GM21825 (cell line): ENCODE results near the gene SLC12A2.

ENCODE experiments used
- ATAC-seq: cut with Tn5 transposase; IDR thresholded peaks from one replicate; pipeline ENCODE4 v1.9.1; 2021; ENCODE audit warnings: mild to moderate bottlenecking, moderate library complexity; ENCODE audit not compliant: unreplicated experiment

The SLC12A2 gene

DNA sequence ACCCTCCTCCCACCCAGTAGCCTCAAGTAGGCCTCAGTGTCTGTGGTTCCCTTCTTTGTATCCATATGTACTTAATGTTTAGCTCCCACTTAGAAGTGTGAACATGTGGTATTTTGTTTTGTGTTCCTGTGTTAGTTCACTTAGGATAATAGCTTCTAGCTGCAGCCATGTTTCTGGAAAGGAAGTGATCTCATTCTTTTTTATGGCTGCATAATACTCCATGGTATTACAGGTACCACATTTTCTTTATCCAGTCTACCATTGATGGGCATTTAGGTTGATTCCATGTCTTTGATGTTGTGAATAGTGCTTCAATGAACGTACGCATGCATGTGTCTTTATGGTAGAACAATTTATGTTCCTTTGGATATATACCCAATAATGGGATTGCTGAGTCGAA lies 74.8 kb downstream of the SLC12A2 start:
- no peak for ATAC-seq

DNA sequence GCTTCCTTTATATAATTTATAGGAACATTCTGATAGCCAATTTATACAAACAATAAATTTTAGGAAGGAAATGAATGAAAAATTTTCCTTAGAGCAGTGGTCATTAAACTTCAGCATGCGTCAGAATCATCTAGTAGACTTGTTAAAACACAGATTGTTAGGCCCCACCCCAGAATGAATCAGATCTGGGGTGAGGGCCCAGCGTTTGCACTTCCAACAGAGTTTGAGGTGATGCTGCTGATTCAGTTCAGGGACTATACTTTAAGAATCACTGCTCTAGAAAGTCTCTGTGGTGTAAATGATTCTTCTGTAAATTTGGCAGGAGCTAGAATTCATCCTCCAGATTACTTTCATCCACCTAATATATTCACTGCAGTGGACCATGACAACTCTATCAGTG lies 80.4 kb downstream of the SLC12A2 start:
- no peak for ATAC-seq

DNA sequence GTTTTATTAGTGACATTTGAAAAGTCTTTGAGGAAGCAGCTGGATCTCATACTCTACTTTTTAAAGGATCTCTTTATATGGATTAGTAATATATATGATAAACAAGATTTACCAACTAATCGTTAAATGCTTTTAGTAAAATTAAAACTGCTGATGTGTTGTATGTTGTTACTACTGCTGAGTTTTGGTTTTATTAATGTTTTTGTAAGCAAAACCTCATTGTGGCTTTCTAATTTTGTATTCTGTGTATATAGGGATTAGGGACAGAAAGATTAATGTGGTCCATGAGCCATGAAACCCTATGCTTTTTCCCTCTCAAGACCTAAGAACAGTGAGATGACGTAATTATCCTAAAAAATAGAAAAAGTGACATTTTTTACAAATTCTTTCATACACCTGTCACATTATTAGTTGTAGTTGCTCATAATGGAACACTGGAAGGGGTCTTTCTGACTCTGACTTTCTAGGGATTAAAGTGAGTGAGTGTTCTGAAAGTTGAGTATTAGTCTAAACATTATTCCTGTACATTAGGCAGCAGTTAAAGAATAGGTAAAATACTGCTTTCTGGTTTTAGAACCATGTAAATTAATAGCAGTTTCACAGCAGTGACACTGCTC lies 85.9 kb downstream of the SLC12A2 start:
- ATAC-seq = no peak

DNA sequence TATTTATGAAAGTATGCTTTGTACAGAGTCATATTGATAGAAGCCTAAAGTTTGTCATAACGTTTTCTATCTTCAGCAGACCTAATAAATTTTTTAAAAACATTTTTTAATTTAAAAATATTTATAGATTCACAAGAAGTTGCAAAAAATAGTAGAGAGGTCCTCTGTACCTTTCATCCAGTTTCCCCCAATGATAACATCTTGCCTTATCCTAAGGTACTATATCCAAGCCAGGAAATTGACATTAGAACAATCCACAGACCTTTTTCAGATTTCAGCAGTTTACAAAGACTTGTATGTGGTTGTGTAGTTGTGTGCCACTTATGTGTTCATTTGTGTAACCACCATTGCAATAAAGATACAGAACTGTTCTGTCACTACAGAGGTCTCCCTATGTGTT lies 88.5 kb downstream of the SLC12A2 start:
- ATAC-seq = no peak

DNA sequence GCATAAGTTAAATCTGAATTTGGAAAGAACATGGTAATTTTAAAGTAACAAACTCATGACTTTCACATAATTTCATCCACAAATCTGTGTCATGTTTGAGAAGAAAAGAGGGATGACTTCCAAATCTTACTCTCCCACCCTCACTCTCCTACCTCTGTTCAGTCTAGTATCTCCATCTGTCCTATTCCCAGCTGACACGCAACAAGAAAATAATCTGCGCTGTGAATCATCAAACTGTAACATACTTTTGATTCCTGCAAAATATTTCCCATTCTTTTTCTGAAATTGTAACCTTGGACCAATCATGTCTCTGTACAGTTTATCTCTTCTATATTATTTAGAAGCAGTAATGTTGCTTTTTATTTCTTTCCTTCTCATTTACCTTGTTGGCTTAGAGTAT lies 91.4 kb downstream of the SLC12A2 start:
- no peak for ATAC-seq

DNA sequence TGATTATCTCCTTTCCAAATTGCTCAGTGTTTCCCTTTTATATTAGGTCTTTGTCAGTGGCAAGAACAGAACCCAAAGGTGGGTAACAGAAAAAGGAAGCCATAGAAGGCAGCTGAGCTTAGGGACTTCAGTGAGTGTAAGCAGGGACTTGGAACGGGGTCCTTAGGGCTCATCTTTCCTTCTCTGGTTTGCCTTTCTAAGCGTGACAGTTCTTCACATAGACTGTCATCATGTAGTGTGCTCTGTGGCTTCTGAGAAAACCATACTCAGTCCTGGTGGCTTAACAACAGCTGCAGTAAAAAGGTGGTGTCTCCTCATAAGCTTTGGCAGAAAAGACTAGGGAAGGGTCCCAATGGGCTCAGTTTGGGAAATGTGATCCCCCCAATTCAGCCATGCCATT lies 108.8 kb downstream of the SLC12A2 start:
- no peak for ATAC-seq

DNA sequence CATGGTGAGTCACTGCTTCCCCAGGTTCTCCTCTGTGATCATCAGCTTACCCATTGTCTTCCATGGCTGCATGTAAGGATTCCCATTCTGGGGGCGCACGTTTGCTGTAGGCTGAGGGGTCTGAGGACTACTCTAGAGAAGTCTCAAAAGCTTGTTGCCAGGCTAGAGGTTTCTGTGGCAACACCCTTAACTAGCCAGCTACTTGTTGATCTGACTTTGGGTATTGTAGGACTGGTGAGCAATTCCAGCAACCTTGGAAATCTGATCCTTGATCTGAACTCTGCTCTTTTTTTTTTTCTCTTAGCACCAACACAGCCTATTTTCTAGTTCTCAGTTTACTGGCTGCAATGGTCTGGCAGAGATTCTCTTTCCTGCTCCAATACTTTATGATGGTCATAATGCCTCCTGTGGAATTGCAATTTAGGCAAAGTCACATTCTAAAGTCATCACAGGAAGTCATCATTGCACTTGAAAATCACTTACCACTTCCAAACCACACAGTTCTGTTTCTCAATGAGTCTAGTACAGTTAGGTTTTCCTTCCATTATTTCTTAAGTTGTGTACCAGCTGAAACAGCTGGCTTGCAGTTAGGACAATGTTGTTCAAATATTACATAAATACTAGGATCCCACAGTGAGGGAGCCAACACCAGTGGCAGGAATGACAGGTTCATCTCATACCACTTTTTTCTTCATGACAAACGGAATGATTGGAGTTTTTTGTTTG lies 110.3 kb downstream of the SLC12A2 start:
- no peak for ATAC-seq

DNA sequence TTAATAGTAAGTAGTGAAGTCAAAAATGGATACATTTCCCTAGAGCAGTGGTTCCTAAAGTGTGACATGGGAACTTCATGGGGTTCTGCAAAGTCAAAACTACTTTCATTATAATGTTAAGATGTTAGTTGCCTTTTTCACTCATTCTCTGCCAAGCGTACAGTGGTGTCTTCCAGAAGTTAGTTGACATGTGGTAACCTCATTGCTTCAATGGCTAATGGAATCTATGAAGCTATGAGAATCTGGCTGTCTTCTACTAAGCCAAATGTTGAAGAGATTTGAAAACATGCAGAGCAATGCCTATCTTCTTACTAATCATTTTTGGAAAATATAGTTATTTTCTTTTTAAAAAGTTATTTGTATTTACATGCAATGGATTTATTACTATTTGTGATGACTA lies 111.8 kb downstream of the SLC12A2 start:
- ATAC-seq = no peak

DNA sequence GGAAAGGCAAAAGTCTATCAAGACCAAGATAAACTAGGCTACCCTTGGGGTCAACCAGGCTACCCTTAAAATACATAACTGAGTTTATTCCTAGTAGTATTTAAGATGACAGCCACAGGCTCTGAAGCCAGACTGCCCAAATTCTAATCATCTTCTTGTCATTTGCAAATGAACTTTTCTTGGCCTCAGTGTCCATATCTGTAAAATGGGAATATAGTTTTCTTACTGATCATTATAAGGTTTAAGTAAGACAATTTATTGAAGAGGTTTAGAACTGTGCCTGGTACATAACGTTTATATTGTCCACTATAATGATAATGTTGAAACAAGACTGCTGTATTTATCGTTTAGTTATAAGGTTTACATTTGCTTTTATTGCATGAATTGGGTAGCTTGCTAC lies 112.5 kb downstream of the SLC12A2 start:
- ATAC-seq = no peak

DNA sequence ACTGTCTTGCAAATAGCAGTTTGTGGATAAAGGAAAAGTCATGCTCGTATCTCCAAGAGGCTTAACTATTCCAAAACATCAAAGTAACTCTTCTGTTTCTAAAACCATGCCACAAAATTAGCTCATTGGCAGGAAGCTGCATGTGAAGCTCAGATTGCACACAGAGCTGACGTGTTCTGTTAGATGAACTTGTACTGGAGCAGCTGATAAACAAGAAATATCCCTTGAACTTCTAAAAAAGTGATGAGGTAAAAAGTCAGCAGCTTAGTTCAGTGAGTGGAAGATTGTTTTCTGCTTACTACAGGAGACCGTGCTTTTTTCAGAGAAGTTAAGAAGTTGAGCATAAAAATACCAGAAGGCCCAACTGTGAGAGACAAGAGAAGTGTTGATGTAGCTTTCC lies 113.2 kb downstream of the SLC12A2 start:
- ATAC-seq = no peak

DNA sequence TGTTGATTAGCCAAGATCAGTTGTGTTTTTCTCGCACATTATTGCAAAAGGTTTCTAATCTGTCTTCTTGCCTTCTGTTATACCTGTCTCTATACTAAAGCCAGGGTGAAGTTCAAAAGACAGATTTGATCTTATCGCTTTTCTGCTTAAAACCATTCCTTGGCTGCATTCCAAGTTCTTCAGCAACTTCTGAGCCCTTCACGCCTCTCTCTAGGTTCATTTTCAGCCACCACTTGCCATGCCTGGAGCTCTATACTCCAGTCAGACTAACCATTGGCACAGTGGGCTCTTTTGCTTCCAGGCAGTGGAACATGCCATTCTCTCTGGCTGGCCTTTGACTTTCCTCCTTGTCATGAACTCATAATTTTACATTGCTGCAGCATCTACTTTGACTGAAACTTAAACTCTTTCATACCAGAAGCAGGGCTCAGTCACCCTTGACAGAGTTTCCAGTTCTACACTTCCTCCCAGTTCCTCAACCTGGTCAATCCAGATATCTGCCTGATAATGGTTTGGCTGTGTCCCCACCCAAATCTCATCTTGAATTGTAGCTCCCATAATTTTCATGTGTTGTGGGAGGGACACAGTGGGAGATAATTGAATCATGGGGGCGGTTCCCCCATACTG lies 114.4 kb downstream of the SLC12A2 start:
- ATAC-seq = peak; percentile 64

DNA sequence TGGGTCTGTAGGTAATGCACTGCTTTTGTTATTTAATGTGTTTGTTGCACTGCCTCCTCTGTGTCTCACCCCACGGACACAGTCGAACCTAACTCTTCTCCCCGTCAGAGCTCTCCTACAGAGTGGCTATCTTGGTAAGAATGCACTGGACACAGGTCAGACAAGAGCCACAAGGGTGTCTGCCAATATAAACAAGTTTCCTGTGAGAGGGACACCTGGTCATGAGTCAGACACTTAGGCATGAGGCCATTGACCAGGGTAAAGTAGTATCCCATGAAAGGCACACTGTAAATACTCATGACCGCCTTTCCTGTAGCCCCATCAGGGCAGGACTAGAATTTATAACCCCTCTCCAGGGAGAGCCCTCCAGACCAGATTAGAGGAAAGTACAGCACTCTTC lies 115.5 kb downstream of the SLC12A2 start:
- no peak for ATAC-seq

DNA sequence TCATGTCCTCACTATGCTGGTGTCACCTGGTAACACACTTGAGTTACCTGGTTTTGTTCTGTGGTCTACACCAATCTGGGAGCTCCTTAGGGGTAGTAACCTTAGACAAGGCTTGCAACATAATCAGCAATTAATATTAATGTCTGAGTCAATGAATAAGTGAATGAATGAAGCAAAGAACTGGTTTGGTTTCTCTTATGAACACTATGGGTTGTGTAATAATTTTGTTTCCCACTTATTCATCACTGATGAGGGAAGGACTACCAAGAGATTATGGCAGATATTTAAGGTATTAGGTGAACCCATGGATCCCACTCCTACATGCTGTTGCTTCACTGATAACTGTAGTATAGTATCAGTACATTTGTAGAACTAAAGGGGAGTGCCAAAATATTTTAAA lies 116.0 kb downstream of the SLC12A2 start:
- ATAC-seq = no peak

DNA sequence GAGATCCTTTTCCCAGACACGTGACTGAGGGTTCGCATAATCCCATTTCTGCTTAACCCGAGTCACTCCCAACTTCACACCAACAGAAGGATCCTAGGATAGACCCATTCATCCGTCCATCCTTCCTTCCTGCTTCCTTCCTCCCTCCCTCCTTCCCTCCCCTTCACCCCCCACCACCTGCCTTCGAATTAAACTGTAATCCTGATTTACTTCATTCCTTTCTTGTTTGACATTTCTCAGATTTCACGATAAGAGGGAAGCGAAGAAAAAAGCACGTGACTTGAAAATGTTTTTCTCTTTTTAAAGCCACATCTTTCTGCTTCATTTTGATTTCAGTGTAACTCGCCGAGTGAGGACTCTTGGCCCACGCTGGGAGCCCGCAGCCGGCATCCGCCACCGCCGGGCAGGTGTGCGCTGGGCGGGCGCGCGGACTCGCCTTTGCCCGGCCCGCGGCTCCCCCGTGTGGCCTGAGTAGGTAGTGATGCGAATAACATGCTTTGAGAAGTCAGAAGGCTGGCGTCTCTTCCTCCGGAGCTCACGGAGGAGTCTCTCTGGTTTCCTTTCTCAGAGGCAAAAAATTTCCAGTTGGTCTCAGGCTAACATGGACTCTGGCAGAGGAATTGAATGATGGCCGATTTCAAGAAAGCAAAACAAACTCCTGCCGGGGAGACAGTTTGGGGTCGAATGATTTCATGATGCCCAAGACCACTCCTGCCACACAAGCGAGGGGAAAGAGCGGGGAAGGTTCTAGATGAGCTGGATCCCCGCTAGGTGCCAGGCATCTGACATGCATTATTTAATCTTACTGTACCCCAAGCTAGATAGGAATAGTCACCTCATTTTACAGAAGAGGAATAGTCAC lies 117.7 kb downstream of the SLC12A2 start:
- ATAC-seq = peak; percentile 95

DNA sequence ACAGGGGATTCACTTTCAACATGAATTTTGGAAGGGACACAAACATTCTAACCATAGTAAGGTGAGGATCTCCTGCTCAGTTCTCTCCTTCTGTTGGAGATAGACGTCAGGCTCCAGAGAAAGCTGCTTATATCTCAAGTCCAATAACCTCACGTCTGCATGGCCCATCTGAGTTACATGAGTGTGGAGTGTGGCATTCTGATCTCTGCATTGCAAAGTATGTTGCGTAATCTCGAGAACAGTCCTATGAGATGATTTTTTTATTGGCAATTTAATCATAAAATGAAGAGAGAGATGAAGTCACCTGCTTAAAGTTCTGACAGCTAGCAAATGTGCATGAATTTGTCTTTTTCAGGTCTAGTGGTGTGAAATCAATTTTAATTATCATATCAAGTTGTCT lies 118.8 kb downstream of the SLC12A2 start:
- ATAC-seq = no peak

DNA sequence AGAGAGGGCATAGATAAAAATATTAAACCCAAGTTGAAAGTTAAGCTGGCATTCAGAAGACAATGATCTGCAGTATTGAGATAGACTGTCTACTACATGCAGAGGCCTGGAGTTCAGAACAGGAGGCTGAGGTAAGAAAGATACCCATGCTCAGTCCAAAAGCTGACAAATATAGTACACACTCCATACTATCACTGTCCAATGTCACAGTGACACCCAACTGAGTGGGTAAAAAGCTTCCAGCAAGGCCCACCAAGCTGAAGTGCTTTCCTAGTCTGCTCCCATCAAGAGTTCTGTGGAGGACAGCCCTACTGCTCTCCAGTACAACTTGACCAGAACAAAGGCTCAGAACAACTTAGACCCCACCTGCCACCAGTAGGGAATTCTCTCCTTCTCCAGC lies 124.9 kb downstream of the SLC12A2 start:
- no peak for ATAC-seq

DNA sequence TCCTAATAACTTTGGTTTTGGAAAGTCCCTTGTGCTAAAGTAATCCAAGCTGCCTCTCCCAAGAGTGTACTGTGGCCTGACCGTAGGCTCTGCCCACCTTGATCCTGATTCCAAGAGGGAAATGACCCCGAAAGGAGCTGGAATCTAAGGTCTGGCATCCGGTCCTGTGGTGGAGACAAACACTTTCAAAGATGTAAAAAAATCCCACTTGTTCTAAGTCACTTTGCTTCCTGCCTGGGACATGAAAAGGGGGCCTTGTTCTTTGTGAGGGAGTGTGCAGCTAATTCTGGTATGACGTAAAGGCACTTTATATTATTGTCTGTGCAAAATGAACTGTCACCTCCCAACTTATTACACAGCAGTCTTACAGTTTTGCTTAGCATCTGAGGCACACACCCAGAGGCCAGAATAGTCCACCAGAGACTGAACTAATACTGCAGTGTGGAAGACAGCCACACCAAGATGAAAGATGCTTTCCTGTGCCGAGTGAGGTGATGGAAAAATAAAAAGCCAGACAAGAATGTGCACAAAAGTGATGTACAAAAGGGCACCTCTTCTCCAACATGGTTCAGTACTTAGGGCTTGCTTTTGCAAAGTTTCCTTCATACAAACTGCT lies 128.7 kb downstream of the SLC12A2 start:
- ATAC-seq = no peak

DNA sequence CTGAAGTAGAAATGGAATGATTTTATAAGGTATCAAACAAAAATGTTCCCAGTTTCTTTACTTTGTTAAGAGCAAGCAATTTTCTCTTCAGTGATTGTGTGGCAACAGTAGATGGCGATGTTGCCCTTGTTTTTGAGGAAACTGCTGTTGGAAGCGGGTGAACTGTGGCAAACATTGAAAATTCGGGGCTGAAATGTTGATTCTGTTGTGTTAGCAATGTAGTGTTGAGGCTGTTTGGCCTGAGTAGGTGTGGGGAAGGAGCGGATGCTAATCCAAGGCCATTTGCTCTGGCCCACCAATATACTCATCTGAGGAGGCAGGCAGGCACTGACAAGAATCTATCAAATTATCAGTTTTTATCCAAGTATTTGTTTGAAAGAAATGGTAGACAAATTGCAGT lies 129.8 kb downstream of the SLC12A2 start:
- no peak for ATAC-seq

DNA sequence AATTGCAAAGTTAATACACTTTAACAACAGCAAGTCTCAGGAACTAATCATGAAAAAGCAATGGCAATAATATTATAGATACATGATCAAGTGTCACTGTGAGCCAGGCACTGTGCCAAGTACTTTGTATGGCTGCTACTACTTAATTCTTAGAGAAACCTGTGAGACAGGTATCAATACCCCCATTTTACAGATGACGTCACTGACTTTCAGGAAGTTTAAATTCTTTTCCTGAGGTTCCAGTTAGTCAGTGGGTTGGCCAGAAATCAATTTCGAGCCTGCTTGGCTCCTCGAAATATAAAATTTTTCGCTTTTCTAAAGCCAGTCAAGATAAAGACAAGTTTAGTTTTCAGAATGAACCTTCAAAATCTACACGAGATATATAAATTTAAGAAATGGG lies 130.3 kb downstream of the SLC12A2 start:
- no peak for ATAC-seq

DNA sequence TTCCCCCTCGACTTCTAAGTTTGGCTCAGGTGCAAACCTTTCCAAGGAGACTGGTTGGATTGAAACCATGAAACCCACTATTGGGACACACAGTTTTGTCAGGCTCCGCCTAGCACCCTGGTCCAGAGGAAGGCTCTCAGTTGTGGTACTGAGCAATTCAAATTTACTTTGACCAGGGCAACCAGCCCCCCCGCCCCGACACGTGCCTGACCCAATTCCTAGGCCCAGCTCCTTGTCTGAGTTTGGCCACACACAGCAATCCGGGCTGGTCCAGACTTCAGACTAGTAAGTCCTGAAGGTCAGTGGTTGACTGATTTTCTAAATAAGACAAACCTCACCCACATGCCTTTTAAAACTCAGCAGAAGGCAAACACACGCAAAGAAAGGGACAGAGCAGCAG lies 132.7 kb downstream of the SLC12A2 start:
- ATAC-seq = no peak

DNA sequence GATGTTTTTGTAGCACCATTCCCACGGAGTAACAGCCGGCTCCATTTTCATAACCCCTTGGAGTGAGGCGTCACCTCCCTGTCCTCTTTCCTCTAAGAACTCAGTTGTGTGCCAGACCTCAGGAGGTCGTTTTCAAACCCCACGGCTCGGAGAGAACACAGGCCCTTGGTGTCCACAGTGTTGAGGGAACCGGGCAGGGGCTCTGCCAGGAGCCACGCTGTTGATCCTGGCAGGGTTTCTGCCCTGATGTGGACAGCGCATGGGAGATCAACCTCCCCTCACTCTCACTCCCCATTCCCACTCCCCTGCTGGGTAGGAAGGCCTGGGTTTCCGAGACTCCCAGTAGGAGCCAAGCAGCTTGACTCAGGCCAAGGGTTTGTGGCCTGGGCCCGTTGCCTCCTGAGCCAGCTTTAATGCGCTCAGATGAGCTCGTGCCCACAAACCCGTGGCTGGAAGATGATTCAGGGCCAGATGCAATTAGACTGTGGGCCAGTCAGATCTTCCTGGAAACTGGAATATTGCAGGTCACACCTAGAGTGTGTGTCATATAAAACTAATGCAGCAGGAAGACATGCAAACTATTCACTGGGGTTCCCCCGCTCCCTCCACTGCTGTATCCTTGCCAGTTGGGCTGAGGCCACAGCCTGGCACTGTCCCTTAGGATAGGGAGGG lies 133.4 kb downstream of the SLC12A2 start:
- ATAC-seq = no peak
